Erythroblast (primary cell): ENCODE measurements around the gene SAYSD1.

ENCODE experiments used
- GATA1 ChIP-seq: IDR thresholded peaks from 2 replicates; pipeline ENCODE4 v1.6.1; 2011; ENCODE audit warnings: low read depth, mild to moderate bottlenecking, control low read depth, low read length, moderate library complexity
- POLR2A ChIP-seq: IDR thresholded peaks from 2 replicates; pipeline ENCODE4 v1.6.1; 2011; ENCODE audit warnings: mild to moderate bottlenecking, low read length

GRCh38 chr6:39095578-39095977 lies 19.4 kb downstream of the SAYSD1 start:
- TF ChIP-seq POLR2A (no peak), GATA1 (no peak)
